T-helper 22 cell (primary cell): ENCODE data around the gene EDA.
"Not testable (repeated sequence)": the region's sequence is repeated elsewhere in the genome, so short reads cannot be mapped to it uniquely, and the experiment has no call there.

Experiments
- DNase-seq: peaks from one replicate; pipeline ENCODE4 v3.0.0-alpha.2; 2020; ENCODE audit warnings: low read depth

The EDA gene

DNA sequence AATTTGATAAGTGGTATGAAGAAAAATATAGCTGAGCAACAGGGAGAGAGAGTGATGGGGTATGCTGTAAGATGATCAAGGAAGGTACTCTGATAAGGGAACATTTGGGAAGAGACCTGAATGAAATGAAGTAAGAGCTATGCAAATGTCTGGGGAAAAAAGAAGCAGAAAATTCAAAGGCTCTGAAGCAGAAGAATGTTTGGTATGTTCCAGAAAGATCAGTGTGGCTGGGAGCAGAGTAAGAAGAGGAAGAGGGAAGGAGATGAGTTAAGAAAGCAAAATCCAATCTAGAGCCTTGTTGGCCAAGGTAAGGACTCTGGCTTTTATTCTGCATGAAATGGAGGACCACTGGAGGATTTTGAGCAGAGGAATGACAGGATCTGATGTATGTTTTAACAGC is 343.8 kb downstream of the EDA start:
- no peak for DNase-seq

DNA sequence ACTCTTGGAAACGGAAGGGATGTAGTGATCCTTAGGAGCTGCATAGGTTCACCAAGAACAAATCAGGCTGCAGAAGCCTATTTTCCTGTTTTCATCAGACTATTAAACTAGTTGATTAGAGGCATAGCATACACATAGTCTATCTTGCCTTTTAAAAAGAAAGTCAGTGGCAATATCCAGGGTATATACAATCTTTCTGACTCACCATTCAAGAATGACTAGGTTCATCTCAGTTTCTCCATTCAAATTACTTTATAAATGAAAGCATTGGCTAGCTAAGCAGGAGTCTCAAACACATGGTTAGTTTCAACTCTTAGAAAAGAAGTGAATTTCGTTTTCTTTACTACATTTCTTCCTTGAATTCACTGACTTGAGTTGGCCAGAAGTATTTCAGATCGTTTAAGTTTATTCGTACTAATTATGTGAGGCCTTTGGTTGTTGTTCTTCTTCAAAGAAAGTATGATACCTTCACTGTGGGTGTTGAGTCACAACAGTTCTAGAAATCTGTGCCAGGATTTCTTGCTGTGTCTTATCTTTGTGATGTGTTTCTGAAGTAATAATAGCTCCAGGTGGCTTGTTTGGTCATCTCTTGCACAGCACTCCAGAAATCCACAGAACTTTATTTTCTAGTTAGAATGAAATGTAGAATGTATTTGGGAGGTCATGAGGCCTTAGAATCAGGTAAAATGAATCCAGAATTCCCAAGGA is 345.6 kb downstream of the EDA start:
- DNase-seq, result no peak

DNA sequence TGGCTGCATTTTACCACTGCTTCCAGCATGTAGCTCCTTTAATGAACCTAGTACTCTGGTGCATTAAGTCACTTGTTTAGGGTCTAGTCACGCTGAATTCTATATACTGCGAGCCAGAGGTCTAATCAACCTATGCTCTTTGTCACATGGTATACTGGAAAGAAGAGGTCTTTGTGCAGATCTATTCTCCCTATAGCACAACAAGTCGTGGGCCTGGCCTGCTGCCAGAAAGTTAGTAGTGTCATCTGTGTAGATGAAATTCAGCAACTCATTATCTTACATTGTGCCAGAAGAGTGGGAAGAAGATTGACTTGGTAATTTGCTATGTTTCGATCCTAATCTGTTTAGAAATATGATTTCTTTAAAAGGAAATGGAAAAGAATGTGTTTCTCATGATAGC is 353.0 kb downstream of the EDA start:
- DNase-seq, result no peak

DNA sequence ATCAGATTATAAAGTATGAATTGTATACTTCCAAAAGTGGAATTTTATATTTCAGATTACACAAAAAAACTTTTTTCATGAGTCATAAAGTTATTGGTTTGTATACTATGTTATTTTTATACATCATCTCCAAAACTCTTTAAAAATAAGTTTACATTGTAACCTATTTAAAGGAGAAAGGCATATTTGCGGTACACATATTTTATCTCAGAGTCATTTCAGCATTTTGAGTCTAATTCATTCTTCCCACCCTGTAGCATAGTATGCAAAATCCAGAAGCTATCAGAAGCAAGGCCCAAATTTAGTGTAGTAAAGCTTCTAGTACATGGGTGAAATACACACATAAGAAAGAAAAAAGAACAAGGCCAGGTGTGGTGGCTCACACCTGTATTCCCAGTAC is 353.5 kb downstream of the EDA start:
- DNase-seq, result no peak

GRCh38 chrX:69987691-69988090 is 371.8 kb downstream of the EDA start:
- DNase-seq, result no peak

DNA sequence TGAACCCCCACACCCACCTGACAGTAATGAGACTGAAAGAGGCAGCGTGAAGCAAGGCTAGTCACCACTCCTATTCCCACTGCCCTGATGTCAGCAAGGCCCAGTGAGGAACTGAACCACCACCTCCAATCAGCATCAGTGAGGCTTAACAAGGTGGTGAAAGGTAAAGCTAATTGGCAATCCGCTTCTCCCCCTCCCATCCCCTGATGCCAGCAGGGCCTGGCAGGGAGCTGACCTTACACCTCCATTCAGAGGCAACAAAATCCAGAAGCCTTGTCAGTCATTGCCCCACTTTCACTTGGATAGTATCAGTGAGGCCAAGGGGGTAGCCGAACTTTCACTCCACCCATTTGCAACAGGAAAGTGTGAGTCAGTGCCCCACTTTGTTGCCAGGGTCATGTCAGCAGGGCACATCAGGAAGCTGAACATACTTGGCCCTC is 373.1 kb downstream of the EDA start:
- DNase-seq, result no peak

- no peak for DNase-seq
Observed at GRCh38 chrX:69991685-69992084, 375.8 kb downstream of the EDA start.

GRCh38 chrX:69993494-69993893 is 377.6 kb downstream of the EDA start:
- no peak for DNase-seq

DNA sequence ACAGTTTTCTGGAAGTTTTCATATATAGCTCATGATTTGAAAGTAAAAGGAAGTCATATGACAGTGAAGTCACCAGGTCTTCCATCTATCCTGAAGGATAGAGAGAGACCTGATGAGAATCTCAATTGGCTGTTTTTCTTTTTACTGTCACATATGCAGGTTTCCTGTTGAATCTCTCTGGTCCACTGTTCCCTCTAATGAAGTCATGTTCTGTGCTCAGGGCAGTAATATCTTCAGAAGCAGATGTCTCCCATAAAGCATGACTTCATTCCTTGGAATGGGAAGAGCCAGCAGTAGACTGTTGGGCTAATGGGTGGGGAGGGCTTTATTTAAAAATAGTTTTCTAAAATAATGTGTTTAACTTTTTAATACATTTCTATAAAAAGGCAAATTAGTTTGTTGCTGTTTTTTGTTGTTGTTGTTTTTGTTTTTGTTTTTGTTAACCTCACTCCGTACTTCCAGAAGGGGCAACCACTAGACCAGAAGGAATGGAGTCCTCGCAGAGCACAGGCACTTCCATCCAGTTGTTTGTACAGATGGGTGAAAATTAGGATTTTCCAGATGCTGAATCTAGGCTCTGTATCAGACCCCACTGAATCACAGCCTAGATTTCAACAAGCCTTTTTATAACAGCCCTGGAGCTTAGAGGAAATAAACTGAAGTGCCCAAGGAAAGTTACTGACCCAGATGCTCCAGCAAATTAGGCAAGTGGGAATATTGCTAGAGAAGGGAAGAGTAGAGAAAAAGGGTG is 379.6 kb downstream of the EDA start:
- no peak for DNase-seq

GRCh38 chrX:69996113-69996468 is 380.2 kb downstream of the EDA start:
- DNase-seq, result no peak

DNA sequence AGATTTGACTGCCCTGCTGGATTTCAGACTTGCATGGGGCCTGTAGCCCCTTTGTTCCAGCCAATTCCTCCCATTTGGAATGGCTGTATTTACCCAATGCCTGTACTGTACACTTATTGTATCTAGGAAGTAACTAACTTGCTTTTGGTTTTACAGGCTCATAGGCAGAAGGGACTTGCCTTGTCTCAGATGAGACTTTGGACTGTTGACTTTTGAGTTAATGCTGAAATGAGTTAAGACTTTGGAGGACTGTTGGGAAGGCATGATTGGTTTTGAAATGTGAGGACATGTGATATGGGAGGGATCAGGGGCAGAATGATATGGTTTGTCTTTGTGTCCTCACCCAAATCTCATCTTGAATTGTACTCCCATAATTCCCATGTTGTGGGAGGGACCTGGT is 382.4 kb downstream of the EDA start:
- DNase-seq, result not testable (repeated sequence)

GRCh38 chrX:70001269-70001668 is 385.4 kb downstream of the EDA start:
- no peak for DNase-seq

DNA sequence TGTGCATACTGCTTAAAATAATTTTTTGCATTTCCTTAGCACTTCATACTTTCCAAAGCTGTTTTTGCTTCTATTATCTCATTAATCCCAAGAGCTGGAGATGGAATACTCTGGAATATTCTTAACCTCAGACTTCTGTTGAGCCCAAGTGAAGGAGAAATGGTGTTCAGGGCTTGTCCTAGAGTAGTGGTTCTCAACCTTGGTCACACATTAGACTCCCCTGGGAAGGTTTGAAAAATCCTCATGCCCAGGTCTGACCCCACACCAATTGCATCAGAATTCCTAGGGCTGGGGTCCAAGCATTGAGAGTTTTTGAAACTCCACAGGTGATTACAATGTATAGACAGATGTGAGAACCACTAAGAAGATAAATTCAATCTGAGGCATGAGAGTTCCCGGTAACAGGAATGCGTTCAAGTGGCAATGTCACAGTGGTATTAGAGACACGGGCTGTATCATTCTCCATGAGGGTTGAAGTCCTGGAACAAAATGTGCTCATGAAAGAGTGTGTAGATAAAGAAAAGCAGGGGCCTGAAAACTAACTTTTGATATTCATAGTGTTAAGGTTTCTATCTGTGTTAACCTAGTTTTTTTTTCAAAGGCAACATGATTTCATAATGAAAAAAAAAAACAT is 385.9 kb downstream of the EDA start:
- no peak for DNase-seq

DNA sequence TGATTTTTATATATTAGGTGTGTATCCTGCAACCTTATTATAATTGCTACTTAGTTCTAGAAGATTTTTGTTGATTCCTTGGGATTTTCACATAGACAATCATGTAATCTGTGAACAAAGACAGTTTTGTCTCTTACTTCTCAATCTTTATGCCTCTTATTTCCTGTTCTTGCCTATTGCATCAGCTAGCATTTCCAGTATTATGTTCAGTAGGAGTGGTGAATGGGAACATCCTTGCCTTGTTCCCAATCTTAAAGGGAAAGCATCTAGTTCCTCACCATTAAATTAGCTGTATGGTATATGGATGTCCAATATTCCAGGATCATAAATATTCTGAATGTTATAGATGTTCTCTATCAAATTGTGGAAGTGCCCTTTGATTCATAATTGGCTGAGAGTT is 392.0 kb downstream of the EDA start:
- DNase-seq, result no peak

GRCh38 chrX:70009049-70009448 is 393.1 kb downstream of the EDA start:
- no peak for DNase-seq

GRCh38 chrX:70009970-70010369 is 394.1 kb downstream of the EDA start:
- no peak for DNase-seq

GRCh38 chrX:70012756-70013155 is 396.8 kb downstream of the EDA start:
- DNase-seq, result no peak

GRCh38 chrX:70013466-70014381 is 397.8 kb downstream of the EDA start:
- no peak for DNase-seq

DNA sequence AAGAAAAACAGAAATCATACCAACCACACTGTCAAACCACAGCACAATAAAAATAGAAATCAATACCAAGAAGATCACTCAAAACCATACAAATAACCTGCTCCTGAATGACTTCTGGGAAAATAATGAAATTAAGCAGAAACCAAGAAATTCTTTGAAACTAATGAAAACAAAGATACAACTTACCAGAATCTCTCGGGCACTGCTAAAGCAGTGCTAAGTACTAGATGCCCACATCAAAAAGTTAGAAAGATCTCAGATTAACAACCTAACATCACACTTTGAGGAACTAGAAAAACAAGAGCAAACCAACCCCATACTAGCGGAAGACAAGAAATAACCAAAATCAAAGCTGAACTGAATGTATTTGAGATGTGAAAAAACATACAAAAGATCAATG is 400.6 kb downstream of the EDA start:
- DNase-seq, result no peak

DNA sequence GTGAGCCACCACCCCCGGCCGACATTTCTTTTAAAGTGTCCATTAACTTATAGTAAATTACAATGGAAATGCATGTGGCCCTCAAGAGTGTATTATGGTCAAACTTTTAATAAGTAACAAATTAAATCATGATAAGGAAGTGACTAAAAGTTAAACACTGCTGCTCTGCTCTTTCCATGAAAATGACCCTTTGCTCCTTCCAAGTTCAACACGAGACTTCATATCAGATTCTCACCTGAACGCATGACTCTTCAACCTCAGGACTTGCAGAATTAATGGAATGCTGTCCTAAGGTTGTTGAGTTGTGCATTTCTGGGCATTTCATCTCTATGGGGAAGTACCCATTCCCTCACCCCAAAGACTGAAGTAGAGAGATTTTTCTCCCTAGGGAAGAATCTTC is 406.7 kb downstream of the EDA start:
- no peak for DNase-seq

DNA sequence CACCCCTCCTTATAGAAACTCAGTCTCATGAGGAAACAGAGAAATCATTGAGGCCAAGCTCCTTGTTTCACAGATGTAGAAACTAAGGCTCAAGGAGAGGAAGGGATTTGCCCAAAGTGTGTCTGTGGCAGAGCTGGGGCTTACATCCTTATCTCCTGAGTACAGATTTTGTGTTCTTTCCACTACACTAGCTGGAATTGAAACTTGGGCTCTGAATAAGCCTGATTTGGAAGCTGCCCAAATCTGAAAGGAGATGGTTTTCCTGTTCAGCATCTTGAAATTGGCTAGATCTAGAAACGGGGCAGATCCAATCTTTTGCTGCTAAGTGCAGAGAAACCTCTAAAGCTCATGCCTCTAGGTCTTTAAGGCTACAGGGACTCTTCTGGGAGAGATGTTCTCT is 409.6 kb downstream of the EDA start:
- DNase-seq, result no peak

- DNase-seq, result no peak
Observed at GRCh38 chrX:70026112-70026850, 410.4 kb downstream of the EDA start.
